Dendritic cell treated with granulocyte-macrophage colony-stimulating factor and Interleukin-4, amounts not matched to agents 40 ng/mL and 50 ng/mL, for 4 days (primary cell): ENCODE measurements around the gene MAML2.

Experiments
- H3K27ac Mint-ChIP-seq: one replicate; pipeline ENCODE4 v1.8.0; 2022; ENCODE audit warnings: mild to moderate bottlenecking, mixed read lengths
- H3K27me3 Mint-ChIP-seq: one replicate; pipeline ENCODE4 v1.8.0; 2022; ENCODE audit warnings: mild to moderate bottlenecking, mixed read lengths
- H3K36me3 Mint-ChIP-seq: one replicate; pipeline ENCODE4 v1.8.0; 2022; ENCODE audit warnings: low read depth, mixed read lengths
- H3K4me1 Mint-ChIP-seq: one replicate; pipeline ENCODE4 v1.8.0; 2022; ENCODE audit warnings: low read depth, mixed read lengths
- H3K4me3 Mint-ChIP-seq: one replicate; pipeline ENCODE4 v1.8.0; 2022; ENCODE audit warnings: mild to moderate bottlenecking, moderate library complexity, mixed read lengths
- H3K9me3 Mint-ChIP-seq: one replicate; pipeline ENCODE4 v1.8.0; 2022; ENCODE audit warnings: mixed read lengths
- intact Hi-C: fragments of 100-400 bp; cut with micrococcal nuclease; formaldehyde crosslinking; loops from one replicate; pipeline ENCODE4 v1.15.0; 2022

Gene MAML2

GRCh38 chr11:96063886-96064285 is 279.1 kb downstream of the MAML2 start:
- H3K4me1 Mint-ChIP-seq, result no peaks in the 10 kb centered on the region
- H3K27ac Mint-ChIP-seq, result no peak overlapping the region
- H3K9me3 Mint-ChIP-seq, result no peaks in the 10 kb centered on the region
- H3K27me3 Mint-ChIP-seq, result no peaks in the 10 kb centered on the region
- intact Hi-C loops, result no loop called here
- no peak overlapping the region for H3K4me3 Mint-ChIP-seq
- H3K36me3 Mint-ChIP-seq, result no peaks in the 10 kb centered on the region

GRCh38 chr11:96063053-96063452 is 279.9 kb downstream of the MAML2 start:
- Mint-ChIP-seq H3K4me1 (no peaks in the 10 kb centered on the region), H3K27ac (no peak overlapping the region), H3K27me3 (no peaks in the 10 kb centered on the region), H3K36me3 (no peaks in the 10 kb centered on the region), H3K4me3 (no peak overlapping the region), H3K9me3 (no peaks in the 10 kb centered on the region)
- intact Hi-C loops, result no loop called here

- H3K27me3 Mint-ChIP-seq, result no peaks in the 10 kb centered on the region
- intact Hi-C loops, result no loop called here
- no peak overlapping the region for H3K4me3 Mint-ChIP-seq
- H3K27ac Mint-ChIP-seq, result no peak overlapping the region
- no peaks in the 10 kb centered on the region for H3K9me3 Mint-ChIP-seq
- H3K36me3 Mint-ChIP-seq, result no peaks in the 10 kb centered on the region
- H3K4me1 Mint-ChIP-seq, result no peaks in the 10 kb centered on the region
Observed at GRCh38 chr11:96062134-96062533, 280.9 kb downstream of the MAML2 start.

GRCh38 chr11:96061730-96062129 is 281.3 kb downstream of the MAML2 start:
- Mint-ChIP-seq H3K4me1 (no peaks in the 10 kb centered on the region), H3K4me3 (no peak overlapping the region), H3K27me3 (no peaks in the 10 kb centered on the region), H3K9me3 (no peaks in the 10 kb centered on the region), H3K36me3 (no peaks in the 10 kb centered on the region), H3K27ac (no peak overlapping the region)
- intact Hi-C loops, result no loop called here

GRCh38 chr11:96061069-96061468 is 281.9 kb downstream of the MAML2 start:
- Mint-ChIP-seq H3K4me1 (no peaks in the 10 kb centered on the region), H3K36me3 (no peaks in the 10 kb centered on the region), H3K9me3 (no peaks in the 10 kb centered on the region), H3K27ac (no peak overlapping the region), H3K4me3 (no peak overlapping the region), H3K27me3 (no peaks in the 10 kb centered on the region)
- intact Hi-C loops, result no loop called here

GRCh38 chr11:96057502-96057901 is 285.5 kb downstream of the MAML2 start:
- no peaks in the 10 kb centered on the region for H3K9me3 Mint-ChIP-seq
- intact Hi-C loops, result loop anchor here (10.0 kb wide), 1 partner anchor 187 kb away; no protein-coding TSS in a partner anchor
- no peak overlapping the region for H3K27ac Mint-ChIP-seq
- no peak overlapping the region for H3K4me3 Mint-ChIP-seq
- no peaks in the 10 kb centered on the region for H3K36me3 Mint-ChIP-seq
- peaks cover 9% of the 10 kb centered on the region for H3K4me1 Mint-ChIP-seq
- H3K27me3 Mint-ChIP-seq, result no peaks in the 10 kb centered on the region

GRCh38 chr11:96056576-96056975 is 286.4 kb downstream of the MAML2 start:
- Mint-ChIP-seq H3K4me3 (no peak overlapping the region), H3K4me1 (peaks cover 9% of the 10 kb centered on the region), H3K9me3 (no peaks in the 10 kb centered on the region), H3K27ac (no peak overlapping the region), H3K27me3 (no peaks in the 10 kb centered on the region), H3K36me3 (no peaks in the 10 kb centered on the region)
- intact Hi-C loops, result loop anchor here (10.0 kb wide), 1 partner anchor 188 kb away; no protein-coding TSS in a partner anchor

- Mint-ChIP-seq H3K27me3 (no peaks in the 10 kb centered on the region), H3K27ac (no peak overlapping the region), H3K9me3 (no peaks in the 10 kb centered on the region), H3K4me1 (peaks cover 9% of the 10 kb centered on the region), H3K4me3 (no peak overlapping the region), H3K36me3 (no peaks in the 10 kb centered on the region)
- intact Hi-C loops, result loop anchor here (1.0 to 10.0 kb wide), 2 partner anchors 189 to 287 kb away; partner anchors contain the start of gene MAML2
Observed at GRCh38 chr11:96055706-96056387, 287.1 kb downstream of the MAML2 start.

- no peak overlapping the region for H3K4me3 Mint-ChIP-seq
- no peaks in the 10 kb centered on the region for H3K9me3 Mint-ChIP-seq
- H3K27ac Mint-ChIP-seq, result no peak overlapping the region
- no peaks in the 10 kb centered on the region for H3K36me3 Mint-ChIP-seq
- H3K4me1 Mint-ChIP-seq, result peaks cover 9% of the 10 kb centered on the region
- H3K27me3 Mint-ChIP-seq, result no peaks in the 10 kb centered on the region
- intact Hi-C loops, result loop anchor here (1.0 to 10.0 kb wide), 2 partner anchors 190 to 288 kb away; partner anchors contain the start of gene MAML2
Observed at GRCh38 chr11:96054870-96055705, 287.9 kb downstream of the MAML2 start.

GRCh38 chr11:96052921-96053651 is 289.9 kb downstream of the MAML2 start:
- Mint-ChIP-seq H3K27me3 (no peaks in the 10 kb centered on the region), H3K36me3 (no peaks in the 10 kb centered on the region), H3K4me1 (peaks cover 9% of the 10 kb centered on the region), H3K4me3 (no peak overlapping the region), H3K9me3 (no peaks in the 10 kb centered on the region), H3K27ac (peak overlapping the region; percentile 35)
- intact Hi-C loops, result loop anchor here (10.0 kb wide), 1 partner anchor 192 kb away; no protein-coding TSS in a partner anchor

- intact Hi-C loops, result loop anchor here (10.0 kb wide), 1 partner anchor 193 kb away; no protein-coding TSS in a partner anchor
Observed at GRCh38 chr11:96051820-96052219, 291.2 kb downstream of the MAML2 start.

GRCh38 chr11:96050435-96051182 is 292.4 kb downstream of the MAML2 start:
- Mint-ChIP-seq H3K27ac (no peak overlapping the region), H3K4me3 (no peak overlapping the region), H3K27me3 (no peaks in the 10 kb centered on the region), H3K4me1 (peaks cover 14% of the 10 kb centered on the region), H3K9me3 (no peaks in the 10 kb centered on the region), H3K36me3 (no peaks in the 10 kb centered on the region)
- intact Hi-C loops, result loop anchor here (10.0 kb wide), 1 partner anchor 194 kb away; no protein-coding TSS in a partner anchor

More at GRCh38 chr11:96051820-96052219, 291.2 kb downstream of the MAML2 start:
- H3K4me3 Mint-ChIP-seq, result no peak overlapping the region
- H3K36me3 Mint-ChIP-seq, result no peaks in the 10 kb centered on the region
- peaks cover 9% of the 10 kb centered on the region for H3K4me1 Mint-ChIP-seq
- H3K9me3 Mint-ChIP-seq, result no peaks in the 10 kb centered on the region
- no peak overlapping the region for H3K27ac Mint-ChIP-seq
- H3K27me3 Mint-ChIP-seq, result no peaks in the 10 kb centered on the region

GRCh38 chr11:96049426-96049825 is 293.6 kb downstream of the MAML2 start:
- Mint-ChIP-seq H3K27me3 (no peaks in the 10 kb centered on the region), H3K9me3 (no peaks in the 10 kb centered on the region), H3K36me3 (no peaks in the 10 kb centered on the region), H3K4me1 (peaks cover 16% of the 10 kb centered on the region), H3K4me3 (no peak overlapping the region), H3K27ac (no peak overlapping the region)
- intact Hi-C loops, result no loop called here
